ENCODE measurements around the gene LCN2.
"Not testable (repeated sequence)": the region's sequence is repeated elsewhere in the genome, so short reads cannot be mapped to it uniquely, and the experiment has no call there.

Gene LCN2

GRCh38 chr9:128149001-128149701 is at the start of gene LCN2:
LCN2 (plus strand) TSS chr9:128149453; CDS start chr9:128149526, 73 bp downstream.
- DNase-seq (ENCODE audit: low read depth), result no peak

DNA sequence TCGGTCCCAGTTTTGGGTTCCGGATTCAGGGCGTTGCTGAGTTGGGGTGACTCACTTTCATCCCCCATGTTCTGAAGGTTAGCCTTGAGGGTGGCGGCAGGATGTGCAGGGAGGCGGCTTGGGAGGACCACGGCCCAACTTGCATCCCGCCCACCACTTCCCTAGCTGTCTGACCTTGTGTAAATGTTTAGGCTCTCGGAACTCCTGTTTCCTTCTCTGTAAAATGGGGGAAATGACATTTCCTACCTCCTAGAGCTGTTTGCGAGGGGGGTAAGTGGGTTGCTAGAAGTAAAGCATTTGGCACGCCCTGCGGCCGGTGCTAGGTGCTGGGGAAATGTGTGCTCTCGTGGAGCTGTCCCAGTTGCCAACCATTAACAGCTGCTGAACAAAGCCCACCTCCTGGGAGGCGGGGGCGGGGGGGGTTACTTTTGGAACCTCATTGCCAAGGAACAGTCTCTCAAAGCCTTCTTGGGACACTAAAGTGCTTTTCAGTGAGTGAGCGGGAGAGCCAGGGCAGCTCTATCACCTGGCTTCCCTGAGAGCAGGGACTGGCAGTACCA is 49.2 kb upstream of the LCN2 start:
- DNase-seq (ENCODE audit: low read depth), result no peak

DNA sequence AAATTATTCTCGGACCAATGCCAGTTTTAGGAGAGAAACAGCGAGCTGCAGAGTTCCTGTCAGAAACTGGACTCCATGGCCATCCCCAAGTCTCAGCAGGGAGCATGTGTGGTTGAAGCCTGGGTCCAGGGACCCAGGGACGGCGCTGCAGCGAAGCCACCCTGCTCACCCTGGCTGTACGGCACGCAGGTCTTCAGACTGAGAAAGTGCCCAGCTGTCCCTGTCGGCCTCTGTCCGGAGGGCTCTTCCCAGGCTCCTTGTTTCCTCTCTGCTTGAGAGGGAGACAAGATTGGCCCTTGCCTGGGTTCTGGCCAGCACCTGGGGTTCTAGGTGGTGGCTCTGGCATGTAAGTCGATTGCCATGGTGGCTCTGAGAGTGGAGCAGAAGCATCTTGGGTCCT is 48.7 kb upstream of the LCN2 start:
- DNase-seq (ENCODE audit: low read depth), result no peak

GRCh38 chr9:128101231-128101661 is 48.0 kb upstream of the LCN2 start:
- no peak for DNase-seq (ENCODE audit: low read depth)

- DNase-seq (ENCODE audit: low read depth), result no peak
Measured at GRCh38 chr9:128101690-128102089, 47.6 kb upstream of the LCN2 start.

GRCh38 chr9:128102196-128102595 is 47.1 kb upstream of the LCN2 start:
- no peak for DNase-seq (ENCODE audit: low read depth)

- DNase-seq (ENCODE audit: low read depth), result no peak
Measured at GRCh38 chr9:128102861-128103588, 46.2 kb upstream of the LCN2 start.

DNA sequence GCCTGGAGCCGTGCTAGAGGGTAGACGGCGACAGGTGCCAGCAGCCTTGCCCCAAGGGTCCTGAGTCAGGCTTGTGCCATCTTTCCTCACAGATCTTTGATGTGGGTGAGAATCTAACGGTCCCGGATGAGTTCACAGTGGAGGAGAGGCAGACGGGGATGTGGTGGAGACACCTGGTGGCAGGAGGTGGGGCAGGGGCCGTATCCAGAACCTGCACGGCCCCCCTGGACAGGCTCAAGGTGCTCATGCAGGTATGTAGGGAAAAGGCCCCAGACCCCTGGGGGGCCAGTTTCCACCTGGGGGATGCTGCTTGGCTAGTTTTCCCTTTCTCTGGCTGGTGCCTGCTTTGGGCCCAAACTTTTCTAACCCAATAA is 45.7 kb upstream of the LCN2 start:
- DNase-seq (ENCODE audit: low read depth), result no peak

- no peak for DNase-seq (ENCODE audit: low read depth)
Measured at GRCh38 chr9:128104171-128104618, 45.1 kb upstream of the LCN2 start.

- no peak for DNase-seq (ENCODE audit: low read depth)
Measured at GRCh38 chr9:128105538-128106175, 43.6 kb upstream of the LCN2 start.

DNA sequence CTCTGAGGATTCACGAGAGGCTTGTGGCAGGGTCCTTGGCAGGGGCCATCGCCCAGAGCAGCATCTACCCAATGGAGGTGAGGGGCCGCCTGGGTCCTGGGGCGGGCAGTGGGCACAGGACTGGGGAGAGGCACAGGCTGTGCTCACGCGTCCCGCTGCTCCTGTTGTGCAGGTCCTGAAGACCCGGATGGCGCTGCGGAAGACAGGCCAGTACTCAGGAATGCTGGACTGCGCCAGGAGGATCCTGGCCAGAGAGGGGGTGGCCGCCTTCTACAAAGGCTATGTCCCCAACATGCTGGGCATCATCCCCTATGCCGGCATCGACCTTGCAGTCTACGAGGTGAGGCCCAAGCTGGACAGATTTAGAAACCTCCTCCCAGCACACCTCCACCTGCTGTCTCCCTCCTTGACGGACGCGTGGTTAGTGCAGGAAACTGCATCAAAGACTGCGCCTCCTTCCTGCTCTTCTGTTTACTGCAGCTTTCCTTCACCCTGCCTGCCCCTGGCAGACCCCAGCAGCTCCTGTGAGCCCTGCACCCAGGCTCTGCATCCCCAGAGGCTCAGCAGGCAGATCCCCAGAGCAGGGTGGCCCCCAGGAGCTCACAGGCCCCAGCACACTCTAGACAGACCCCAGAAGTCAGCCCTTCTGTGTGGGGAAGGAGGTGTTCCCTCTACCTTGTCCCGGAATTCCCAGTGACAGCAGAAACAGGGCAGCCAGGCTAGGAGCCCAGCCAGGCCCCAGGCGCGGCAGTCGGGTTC is 42.9 kb upstream of the LCN2 start:
- DNase-seq (ENCODE audit: low read depth), result no peak

GRCh38 chr9:128106940-128107467 is 42.2 kb upstream of the LCN2 start:
- DNase-seq (ENCODE audit: low read depth), result no peak

- no peak for DNase-seq (ENCODE audit: low read depth)
Measured at GRCh38 chr9:128107468-128108268, 41.6 kb upstream of the LCN2 start.

DNA sequence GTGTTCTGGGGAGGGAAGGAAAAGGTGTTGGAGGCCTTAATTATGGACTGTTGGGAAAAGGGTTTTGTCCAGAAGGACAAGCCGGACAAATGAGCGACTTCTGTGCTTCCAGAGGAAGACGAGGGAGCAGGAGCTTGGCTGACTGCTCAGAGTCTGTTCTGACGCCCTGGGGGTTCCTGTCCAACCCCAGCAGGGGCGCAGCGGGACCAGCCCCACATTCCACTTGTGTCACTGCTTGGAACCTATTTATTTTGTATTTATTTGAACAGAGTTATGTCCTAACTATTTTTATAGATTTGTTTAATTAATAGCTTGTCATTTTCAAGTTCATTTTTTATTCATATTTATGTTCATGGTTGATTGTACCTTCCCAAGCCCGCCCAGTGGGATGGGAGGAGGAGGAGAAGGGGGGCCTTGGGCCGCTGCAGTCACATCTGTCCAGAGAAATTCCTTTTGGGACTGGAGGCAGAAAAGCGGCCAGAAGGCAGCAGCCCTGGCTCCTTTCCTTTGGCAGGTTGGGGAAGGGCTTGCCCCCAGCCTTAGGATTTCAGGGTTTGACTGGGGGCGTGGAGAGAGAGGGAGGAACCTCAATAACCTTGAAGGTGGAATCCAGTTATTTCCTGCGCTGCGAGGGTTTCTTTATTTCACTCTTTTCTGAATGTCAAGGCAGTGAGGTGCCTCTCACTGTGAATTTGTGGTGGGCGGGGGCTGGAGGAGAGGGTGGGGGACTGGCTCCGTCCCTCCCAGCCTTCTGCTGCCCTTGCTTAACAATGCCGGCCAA is 40.8 kb upstream of the LCN2 start:
- no peak for DNase-seq (ENCODE audit: low read depth)

DNA sequence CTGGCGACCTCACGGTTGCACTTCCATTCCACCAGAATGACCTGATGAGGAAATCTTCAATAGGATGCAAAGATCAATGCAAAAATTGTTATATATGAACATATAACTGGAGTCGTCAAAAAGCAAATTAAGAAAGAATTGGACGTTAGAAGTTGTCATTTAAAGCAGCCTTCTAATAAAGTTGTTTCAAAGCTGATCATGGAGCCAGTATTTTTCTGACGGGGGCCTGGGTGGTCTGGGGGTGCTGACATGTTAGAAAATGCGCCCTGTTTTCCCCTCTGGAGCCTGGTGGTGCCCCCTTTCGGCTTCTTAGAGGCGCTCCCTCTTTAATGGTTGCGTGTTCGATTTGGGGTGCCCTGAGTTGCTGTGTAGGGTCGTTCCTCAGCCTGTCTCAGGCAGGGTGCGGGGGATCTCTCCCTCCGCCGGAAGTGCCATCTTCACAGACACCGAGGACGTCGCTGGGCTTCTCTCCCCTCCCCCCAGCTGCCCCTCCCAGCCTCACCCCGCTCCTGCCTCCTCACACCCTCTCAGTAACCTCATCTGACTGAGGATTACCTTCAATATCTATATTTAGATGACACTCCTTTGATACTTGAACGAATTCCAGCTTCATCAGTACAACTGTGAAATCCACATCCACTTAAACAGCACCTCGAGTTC is 40.1 kb upstream of the LCN2 start:
- DNase-seq (ENCODE audit: low read depth), result no peak

- DNase-seq (ENCODE audit: low read depth), result not testable (repeated sequence)
Measured at GRCh38 chr9:128111726-128112125, 37.5 kb upstream of the LCN2 start.

- no peak for DNase-seq (ENCODE audit: low read depth)
Measured at GRCh38 chr9:128113526-128114325, 35.5 kb upstream of the LCN2 start.

DNA sequence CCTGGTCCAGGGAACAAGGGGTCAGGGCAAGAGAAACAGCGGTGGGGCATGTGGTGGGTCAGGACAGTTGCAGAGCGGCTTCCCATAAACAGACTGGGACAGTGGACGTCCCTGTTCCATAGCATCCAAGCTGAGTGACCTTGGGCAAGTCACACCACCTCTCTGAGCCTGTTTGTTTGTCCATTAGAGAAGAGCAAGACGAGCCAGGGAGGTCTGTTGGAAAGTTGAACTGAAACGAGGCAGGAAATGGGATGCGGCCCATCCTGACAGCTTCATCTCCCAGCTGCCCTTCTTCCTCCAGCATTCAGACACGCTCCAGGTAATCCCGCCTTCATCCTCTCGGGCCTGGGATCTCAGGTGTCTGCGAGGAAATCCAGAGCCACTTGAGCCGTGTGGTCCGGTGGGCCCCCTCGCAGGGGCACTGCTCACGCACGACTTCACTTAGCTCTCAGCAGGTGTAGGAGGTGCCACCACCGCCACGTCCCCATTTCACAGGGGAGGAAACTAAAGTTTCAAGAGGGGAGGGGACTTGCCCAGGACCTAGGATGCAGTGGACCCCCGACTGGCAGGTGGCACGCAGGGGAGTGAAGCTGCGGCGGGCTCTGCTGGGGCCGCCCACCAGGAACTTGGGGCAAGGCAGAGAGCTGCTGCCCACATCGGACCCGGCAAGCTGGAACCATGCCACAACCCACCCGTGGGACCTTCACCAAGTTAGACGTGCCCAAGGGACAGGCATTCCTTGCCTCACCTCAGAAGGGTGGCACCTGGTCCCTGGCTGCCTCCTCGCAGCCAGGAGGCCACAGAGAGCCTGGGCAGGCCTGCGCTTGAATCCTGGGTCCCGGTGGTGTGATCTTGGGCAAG is 34.7 kb upstream of the LCN2 start:
- no peak for DNase-seq (ENCODE audit: low read depth)
